Fibroblast of villous mesenchyme (primary cell): ENCODE data around the gene VPREB1. TPM values are rescaled to one million over a fixed set of nuclear protein-coding genes. Genes with fewer than 3 reads are reported as not detected.
"Not testable (repeated sequence)": the region's sequence is repeated elsewhere in the genome, so short reads cannot be mapped to it uniquely, and the experiment has no call there.

Experiments used
- DNase-seq: peaks from one replicate; pipeline ENCODE4 v3.0.0-alpha.2; 2010; ENCODE audit warnings: low read depth
- H3K4me3 ChIP-seq: 2 replicates; pipeline ENCODE4 v1.5.1; 2011; ENCODE audit warnings: low read depth, mild to moderate bottlenecking, low read length
- CTCF ChIP-seq: IDR thresholded peaks from 2 replicates; pipeline ENCODE4 v1.5.1; 2012; ENCODE audit warnings: low read depth, mild to moderate bottlenecking, low read length; ENCODE audit not compliant: insufficient read depth
- total RNA-seq: library from RNA; depleted of rRNA; stranded (reverse); fragments of >200 nt; gene quantifications from 2 replicates; pipeline ENCODE4 v1.2.3, GENCODE V29; 2012

Gene VPREB1
- total RNA-seq, 1 donor, result not detected

- TF ChIP-seq CTCF, result no peak
- DNase-seq, result no peak
- H3K4me3 ChIP-seq, result no peak overlapping the region
Observed at GRCh38 chr22:22246706-22247105, 2.1 kb downstream of the VPREB1 start.

- H3K4me3 ChIP-seq, result no peak overlapping the region
- TF ChIP-seq CTCF, result no peak
- no peak for DNase-seq
Observed at GRCh38 chr22:22248878-22249277, 4.3 kb downstream of the VPREB1 start.

- not testable (repeated sequence) for DNase-seq, H3K4me3 ChIP-seq
Observed at GRCh38 chr22:22250651-22251050, 6.1 kb downstream of the VPREB1 start.

- not testable (repeated sequence) for H3K4me3 ChIP-seq, DNase-seq
Observed at GRCh38 chr22:22256133-22256532, 11.5 kb downstream of the VPREB1 start.

- DNase-seq, H3K4me3 ChIP-seq: not testable (repeated sequence)
Observed at GRCh38 chr22:22258597-22259415, 14.2 kb downstream of the VPREB1 start.

- not testable (repeated sequence) for H3K4me3 ChIP-seq, DNase-seq
Observed at GRCh38 chr22:22260169-22260568, 15.6 kb downstream of the VPREB1 start.

GRCh38 chr22:22260586-22260985 is 16.0 kb downstream of the VPREB1 start:
- H3K4me3 ChIP-seq, DNase-seq: not testable (repeated sequence)

- not testable (repeated sequence) for H3K4me3 ChIP-seq
- DNase-seq, result peak; percentile 74
Observed at GRCh38 chr22:22262332-22263074, 17.9 kb downstream of the VPREB1 start.

GRCh38 chr22:22263823-22264222 is 19.2 kb downstream of the VPREB1 start:
- DNase-seq, H3K4me3 ChIP-seq: not testable (repeated sequence)

- not testable (repeated sequence) for DNase-seq, H3K4me3 ChIP-seq
Observed at GRCh38 chr22:22270036-22270676, 25.6 kb downstream of the VPREB1 start.

- not testable (repeated sequence) for DNase-seq, H3K4me3 ChIP-seq
Observed at GRCh38 chr22:22277423-22277822, 32.8 kb downstream of the VPREB1 start.

- not testable (repeated sequence) for DNase-seq, H3K4me3 ChIP-seq
Observed at GRCh38 chr22:22284962-22285756, 40.6 kb downstream of the VPREB1 start.

GRCh38 chr22:22286390-22287105 is 42.0 kb downstream of the VPREB1 start:
- not testable (repeated sequence) for H3K4me3 ChIP-seq, DNase-seq

- DNase-seq, H3K4me3 ChIP-seq: not testable (repeated sequence)
Observed at GRCh38 chr22:22287106-22287626, 42.6 kb downstream of the VPREB1 start.

GRCh38 chr22:22289666-22290065 is 45.1 kb downstream of the VPREB1 start:
- not testable (repeated sequence) for DNase-seq, H3K4me3 ChIP-seq
